GM06990 (cell line): ENCODE results near the gene DPEP2NB.
A peak's percentile ranks its signal among the peaks of the same experiment; 100 is the strongest.

Source experiments
- DNase-seq: peaks from one replicate; pipeline ENCODE4 v3.0.0-alpha.2; 2011; ENCODE audit not compliant: insufficient read length; ENCODE audit errors: extremely low read depth
- H3K27me3 ChIP-seq: replicated peaks from 2 replicates; pipeline ENCODE4 v1.6.0; 2011; ENCODE audit warnings: low read length; ENCODE audit not compliant: control insufficient read depth, insufficient read depth
- H3K36me3 ChIP-seq: 2 replicates; pipeline ENCODE4 v1.5.1; 2011; ENCODE audit warnings: low read length; ENCODE audit not compliant: control insufficient read depth, insufficient read depth
- H3K4me3 ChIP-seq: replicated peaks from 2 replicates; pipeline ENCODE4 v1.5.1; 2011; ENCODE audit warnings: low read depth, mild to moderate bottlenecking, control low read depth, low read length
- TF ChIP-seq, protein P1 (sequence below): IDR thresholded peaks from 2 replicates; pipeline ENCODE4 v1.5.1; 2011; ENCODE audit warnings: low read length, control low read depth, mild to moderate bottlenecking, inconsistent platforms; ENCODE audit not compliant: insufficient read depth, poor library complexity, severe bottlenecking

Gene DPEP2NB

DNA sequence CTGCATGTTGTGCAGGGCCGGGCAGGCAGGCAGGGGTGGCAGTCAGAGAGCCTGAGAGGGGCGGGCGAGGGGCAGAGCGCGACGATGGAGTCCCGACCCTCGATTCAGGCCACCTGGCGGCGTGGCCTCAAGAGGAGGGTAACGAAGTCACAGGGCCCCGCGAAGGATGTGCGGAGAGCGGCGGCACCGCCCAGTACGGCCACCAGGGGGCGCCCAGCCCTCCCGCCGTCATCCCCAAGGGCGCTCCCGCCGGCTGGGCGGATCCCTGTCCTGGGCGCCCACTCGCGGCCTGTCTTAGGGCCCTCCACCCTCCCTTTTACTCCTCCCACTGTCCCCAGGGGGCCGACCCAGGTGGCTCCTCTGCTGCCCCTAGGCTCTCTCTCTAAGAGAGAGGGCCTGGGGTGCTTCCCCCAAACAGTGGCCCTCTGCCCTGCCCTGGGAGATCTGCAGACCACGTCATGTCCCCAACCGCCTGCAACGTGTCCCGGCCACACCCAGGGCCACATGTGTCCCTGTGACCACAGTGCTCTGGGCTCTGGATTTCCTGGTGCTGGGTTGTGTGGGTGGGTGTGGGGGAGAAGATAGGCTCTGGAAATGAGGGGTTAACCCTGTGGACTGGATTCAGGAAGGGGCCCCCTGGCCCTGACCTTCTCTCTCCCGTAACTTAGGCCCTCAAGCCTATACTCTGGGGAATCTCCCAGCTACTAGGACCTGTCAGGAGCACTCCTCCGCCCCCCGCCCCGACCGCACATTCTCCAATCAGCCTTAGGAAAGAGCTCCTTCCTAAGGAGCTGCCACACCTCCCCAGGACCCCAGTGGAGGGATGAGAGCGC lies 22.3 kb downstream of the DPEP2NB start:
- H3K36me3 ChIP-seq = no peaks in the 10 kb centered on the region
- TF ChIP-seq, protein P1, sequence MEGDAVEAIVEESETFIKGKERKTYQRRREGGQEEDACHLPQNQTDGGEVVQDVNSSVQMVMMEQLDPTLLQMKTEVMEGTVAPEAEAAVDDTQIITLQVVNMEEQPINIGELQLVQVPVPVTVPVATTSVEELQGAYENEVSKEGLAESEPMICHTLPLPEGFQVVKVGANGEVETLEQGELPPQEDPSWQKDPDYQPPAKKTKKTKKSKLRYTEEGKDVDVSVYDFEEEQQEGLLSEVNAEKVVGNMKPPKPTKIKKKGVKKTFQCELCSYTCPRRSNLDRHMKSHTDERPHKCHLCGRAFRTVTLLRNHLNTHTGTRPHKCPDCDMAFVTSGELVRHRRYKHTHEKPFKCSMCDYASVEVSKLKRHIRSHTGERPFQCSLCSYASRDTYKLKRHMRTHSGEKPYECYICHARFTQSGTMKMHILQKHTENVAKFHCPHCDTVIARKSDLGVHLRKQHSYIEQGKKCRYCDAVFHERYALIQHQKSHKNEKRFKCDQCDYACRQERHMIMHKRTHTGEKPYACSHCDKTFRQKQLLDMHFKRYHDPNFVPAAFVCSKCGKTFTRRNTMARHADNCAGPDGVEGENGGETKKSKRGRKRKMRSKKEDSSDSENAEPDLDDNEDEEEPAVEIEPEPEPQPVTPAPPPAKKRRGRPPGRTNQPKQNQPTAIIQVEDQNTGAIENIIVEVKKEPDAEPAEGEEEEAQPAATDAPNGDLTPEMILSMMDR = peak; percentile 90
- peak; percentile 93 for DNase-seq
- H3K4me3 ChIP-seq = peak overlapping the region; percentile 24; the same call in 1 of the 2 replicates
- H3K27me3 ChIP-seq = no peaks in the 10 kb centered on the region

DNA sequence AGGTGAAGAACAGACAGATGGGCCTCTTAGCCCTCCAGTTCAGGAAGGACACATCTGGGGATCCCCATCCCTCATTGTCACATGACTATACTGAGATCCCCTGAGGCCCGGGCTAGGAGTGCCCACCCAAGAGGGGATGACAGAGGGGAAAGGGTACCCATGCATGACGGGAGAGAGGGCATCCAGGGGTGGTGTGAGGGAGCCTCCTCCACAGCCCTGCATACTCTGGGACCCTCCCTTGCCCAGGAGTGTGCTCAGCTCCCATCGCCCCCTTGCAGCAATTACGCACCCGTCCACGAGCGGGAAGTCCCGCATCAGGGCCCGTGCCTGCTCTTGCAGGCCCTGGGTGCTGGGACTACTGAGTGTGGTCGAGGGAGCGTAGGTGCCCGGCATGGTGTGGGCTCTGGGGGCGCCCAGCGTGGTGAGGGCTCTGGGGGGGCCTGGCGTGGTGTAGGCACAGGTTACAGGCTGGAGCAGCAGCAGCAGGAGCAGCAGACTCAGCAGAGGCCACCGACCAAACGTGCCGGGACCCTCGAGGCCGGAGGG lies 23.0 kb downstream of the DPEP2NB start:
- TF ChIP-seq, protein P1 = no peak
- Histone ChIP-seq H3K36me3 (no peaks in the 10 kb centered on the region), H3K27me3 (no peaks in the 10 kb centered on the region), H3K4me3 (no peak overlapping the region)
- DNase-seq = no peak

- no peaks in the 10 kb centered on the region for H3K27me3 ChIP-seq
- TF ChIP-seq, protein P1 = no peak
- no peaks in the 10 kb centered on the region for H3K36me3 ChIP-seq
- no peak for DNase-seq
- H3K4me3 ChIP-seq = no peak overlapping the region
Observed at GRCh38 chr16:67990018-67990386, 25.7 kb downstream of the DPEP2NB start.

GRCh38 chr16:67989322-67990017 lies 26.2 kb downstream of the DPEP2NB start:
- TF ChIP-seq, protein P1 = no peak
- no peak overlapping the region for H3K4me3 ChIP-seq
- no peak for DNase-seq
- no peaks in the 10 kb centered on the region for H3K36me3 ChIP-seq
- H3K27me3 ChIP-seq = no peaks in the 10 kb centered on the region

DNA sequence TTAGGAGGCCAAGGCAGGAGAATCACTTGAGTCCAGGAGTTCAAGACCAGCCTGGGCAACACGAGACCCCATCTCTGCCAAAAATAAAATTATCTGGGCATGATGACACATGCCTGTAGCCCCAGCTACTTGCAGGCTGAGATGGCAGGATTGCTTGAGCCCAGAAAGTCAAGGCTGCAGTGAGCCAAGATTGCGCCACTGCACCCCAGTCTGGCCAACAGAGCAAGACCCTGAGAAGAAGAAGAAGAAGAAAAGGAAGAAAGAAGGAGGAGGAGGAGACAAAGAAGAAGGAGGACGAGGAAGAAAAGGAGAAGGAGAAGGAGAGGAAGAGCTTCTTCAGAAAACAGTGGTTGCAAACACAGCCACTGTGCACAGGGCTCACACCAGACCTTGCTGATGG lies 27.0 kb downstream of the DPEP2NB start:
- Histone ChIP-seq H3K36me3 (no peaks in the 10 kb centered on the region), H3K27me3 (no peaks in the 10 kb centered on the region), H3K4me3 (no peak overlapping the region)
- TF ChIP-seq, protein P1 = no peak
- DNase-seq = no peak
